RKO (cell line): Measurements from ENCODE around the gene UBASH3A.

ENCODE experiments used
- DNase-seq: peaks from one replicate; pipeline ENCODE4 v3.0.0-alpha.2; 2016; ENCODE audit warnings: low spot score

UBASH3A gene

GRCh38 chr21:42490720-42491119, 87.0 kb downstream of the UBASH3A start:
- DNase-seq: no peak

DNA sequence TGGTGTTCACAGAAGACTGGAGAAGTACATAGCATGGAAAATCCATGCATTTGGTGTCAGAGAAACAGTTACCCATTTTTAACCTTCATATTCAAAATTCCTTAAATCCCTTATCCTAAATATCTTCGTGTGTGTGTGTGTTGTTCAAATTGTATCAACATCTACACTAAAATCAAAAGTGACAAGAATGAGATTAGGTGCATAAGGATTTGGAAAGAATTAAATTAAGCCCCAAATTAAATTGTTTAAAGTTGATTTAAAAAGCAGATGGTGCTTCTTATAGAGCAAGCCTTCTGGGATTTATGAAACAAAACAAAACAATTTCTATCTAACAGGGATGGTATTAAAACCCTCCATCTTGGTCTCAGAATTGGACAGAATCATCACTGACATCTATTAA, 87.6 kb downstream of the UBASH3A start:
- no peak for DNase-seq

DNA sequence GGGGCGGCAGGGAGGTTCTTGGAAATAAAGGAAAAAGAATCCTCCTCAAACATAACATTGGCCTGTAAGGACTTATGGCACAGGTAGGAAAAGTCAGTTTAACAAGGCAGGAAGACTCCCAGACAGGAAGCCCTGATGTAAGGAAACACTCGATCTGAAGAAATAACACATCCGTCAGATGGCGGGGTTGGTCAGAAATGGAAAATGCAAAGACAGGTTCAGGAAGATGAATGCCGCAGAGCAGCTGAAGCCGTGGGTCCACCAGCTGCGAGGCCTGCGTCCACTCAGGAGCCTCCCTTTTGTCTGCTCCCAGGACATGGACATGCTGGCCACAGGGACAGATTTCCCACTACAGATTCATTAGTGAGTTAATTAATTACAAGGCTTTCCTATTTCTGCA, 88.5 kb downstream of the UBASH3A start:
- no peak for DNase-seq

DNA sequence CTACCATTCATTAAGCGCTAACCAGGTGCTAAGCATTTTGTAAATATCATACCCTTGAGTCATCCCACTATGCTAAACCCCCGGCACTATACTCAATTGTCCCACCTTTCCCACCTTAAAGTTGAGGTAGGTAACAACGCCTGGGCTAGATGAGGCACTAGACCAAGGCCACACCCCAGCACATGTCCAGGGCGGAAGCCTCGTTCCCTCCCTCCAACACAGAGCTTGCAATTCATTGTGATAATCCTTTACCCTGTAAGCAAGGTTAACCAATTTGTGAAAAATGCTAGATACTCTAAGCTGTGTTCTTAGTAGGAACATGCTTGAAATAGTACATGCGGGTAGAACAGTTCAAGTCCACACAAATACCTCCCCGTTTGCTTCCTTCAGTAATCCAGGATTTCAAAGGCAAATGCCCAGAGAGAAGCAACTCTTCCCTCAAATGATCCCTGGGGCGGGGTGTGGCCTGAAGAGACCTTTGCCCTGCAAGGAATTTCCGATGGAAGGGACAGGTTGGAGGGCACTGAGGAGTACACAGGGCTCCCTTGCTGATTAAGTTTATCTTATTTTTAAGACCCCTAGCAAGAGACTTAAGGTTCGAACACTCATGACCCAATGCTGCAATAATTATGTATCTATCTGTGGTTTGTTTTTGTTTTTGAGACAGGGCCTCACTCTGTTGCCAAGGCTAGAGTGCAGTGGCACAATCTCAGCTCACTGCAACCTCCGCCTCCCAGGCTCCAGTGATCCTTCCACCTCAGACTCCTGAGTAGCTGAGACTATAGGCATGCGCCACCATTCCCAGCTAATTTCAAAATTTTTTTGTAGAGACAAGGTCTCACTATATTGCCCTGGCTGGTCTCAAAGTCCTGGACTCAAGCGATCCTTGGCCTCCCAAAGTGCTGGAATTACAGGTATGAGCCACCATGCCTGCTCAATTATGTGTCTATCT, 89.7 kb downstream of the UBASH3A start:
- no peak for DNase-seq

DNA sequence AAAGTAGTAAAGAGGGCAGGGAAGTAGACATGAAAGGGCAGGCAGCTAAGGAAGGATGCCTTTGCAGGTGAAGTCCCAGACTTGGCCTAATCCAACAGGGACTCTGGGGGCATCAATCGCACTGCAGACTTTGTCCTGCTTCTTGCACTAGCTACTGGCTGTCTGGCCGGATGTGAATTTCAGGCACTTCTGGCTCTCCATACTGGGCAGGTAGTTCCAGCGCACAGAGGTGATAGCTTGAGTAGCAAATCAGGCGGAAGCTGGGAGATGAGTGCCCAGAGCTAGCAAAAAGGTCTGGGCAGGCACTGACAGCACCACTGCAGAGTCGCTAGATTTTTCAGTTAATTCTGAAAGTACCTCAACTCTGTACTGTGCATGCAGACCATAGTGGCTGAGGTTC, 91.3 kb downstream of the UBASH3A start:
- no peak for DNase-seq

DNA sequence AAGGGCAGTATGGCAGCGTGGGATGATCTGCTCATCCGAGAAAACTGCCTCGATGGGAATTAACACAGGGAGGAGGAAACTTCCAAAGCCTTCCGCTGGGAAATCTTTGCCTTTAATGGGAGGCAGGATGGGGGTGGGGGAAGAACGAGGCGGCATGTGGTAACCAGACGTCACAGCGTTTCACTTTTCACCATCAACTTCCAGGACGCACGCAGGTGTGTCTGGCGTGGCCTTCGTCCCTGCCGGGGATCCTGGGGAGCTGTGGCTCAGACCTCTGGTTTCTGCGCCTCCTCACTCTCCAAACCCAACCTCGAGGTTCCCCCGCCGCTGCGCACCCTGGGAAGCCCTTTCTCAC, 92.0 kb downstream of the UBASH3A start:
- DNase-seq: peak; percentile 37

DNA sequence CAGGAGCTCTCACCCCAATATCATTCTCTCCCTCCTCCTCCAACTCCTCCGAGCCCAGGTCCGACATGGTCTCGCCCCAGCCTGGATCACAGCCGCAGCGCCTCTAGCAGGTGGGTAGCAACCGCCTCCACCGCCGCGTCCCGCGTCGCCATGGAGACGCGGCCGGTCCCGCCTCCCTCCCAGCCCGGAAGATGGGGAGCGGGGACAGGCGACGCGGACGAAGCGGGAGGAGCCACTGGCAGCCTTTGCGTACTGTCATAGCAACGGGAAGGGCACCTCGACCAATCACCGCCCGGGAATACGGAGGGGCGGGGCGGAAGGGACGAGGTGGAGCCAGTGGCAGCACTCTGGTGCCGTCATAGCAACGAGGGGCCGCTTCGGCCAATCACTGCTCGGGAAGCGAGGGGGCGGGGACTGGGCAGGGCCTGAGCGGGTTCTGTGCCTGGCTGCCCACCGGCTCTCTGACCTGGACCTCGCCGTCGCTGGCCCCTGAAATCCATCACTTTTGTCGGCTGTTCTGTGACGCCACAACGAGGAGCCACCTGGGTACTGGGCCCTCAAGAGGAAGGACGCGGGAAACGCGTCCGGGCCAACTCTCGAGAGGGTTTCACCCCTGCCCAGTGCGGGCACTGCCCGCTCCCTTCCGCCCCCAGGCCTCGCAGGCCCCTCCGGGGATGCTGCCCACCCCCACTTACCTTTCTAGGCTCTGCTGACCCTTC, 92.6 kb downstream of the UBASH3A start, which contains the start of gene RSPH1:
Gene RSPH1 (minus strand): TSS at position 105 of the 719 bp plus-strand sequence. CDS start 38 bp downstream, at position 67.
- DNase-seq: peak; percentile 98

DNA sequence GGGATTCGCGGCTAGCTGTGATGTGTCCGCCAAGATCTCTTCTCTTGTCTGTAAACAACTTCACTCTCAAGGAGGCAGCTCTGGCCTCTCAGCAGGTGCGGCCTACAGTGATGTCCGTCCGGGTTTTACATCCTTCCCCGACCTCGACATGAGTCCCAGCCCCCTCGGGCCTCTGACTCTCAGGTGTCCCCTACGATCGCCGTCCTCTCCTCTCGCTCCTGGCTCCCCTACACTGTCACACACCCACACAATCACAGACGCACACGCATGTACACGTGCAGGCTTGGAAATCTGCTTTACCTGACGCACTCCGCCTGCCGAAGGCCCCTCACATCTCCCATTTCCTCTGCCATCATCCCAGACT, 93.1 kb downstream of the UBASH3A start:
- peak; percentile 27 for DNase-seq
